OCI-LY1 (cell line): Measurements from ENCODE around the gene LTF.

ENCODE experiments used
- H2AFZ ChIP-seq: fragments of 200-600 bp; sonication (generic), shearing (Covaris generic); 2 replicates; pipeline ENCODE4 v1.6.0; 2014; ENCODE audit warnings: antibody characterized with exemption, mild to moderate bottlenecking, low read length
- H3F3A ChIP-seq: fragments of 200-600 bp; sonication (generic), shearing (Covaris generic); 2 replicates; pipeline ENCODE4 v1.6.0; 2014; ENCODE audit warnings: mild to moderate bottlenecking, antibody characterized with exemption, low read length, moderate library complexity; ENCODE audit not compliant: insufficient read depth
- H3K27ac ChIP-seq: fragments of 200-600 bp; sonication (generic); 2 replicates; pipeline ENCODE4 v1.5.1; 2014; ENCODE audit warnings: low read length, mixed run types, mild to moderate bottlenecking, low read depth; ENCODE audit not compliant: poor library complexity, severe bottlenecking
- H3K27me3 ChIP-seq: fragments of 200-600 bp; sonication (generic); 2 replicates; pipeline ENCODE4 v1.6.0; 2014; ENCODE audit warnings: antibody characterized with exemption, mild to moderate bottlenecking, low read length, moderate library complexity; ENCODE audit not compliant: insufficient read depth
- H3K36me3 ChIP-seq: fragments of 200-600 bp; sonication (generic); 2 replicates; pipeline ENCODE4 v1.6.1; 2014; ENCODE audit warnings: mild to moderate bottlenecking, antibody characterized with exemption, low read length, moderate library complexity, mixed read lengths; ENCODE audit not compliant: insufficient read depth
- H3K4me1 ChIP-seq: fragments of 200-600 bp; sonication (generic); 2 replicates; pipeline ENCODE4 v1.5.1; 2014; ENCODE audit warnings: mild to moderate bottlenecking, low read length, moderate library complexity; ENCODE audit not compliant: insufficient read depth, severe bottlenecking
- H3K4me2 ChIP-seq: fragments of 200-600 bp; sonication (generic), shearing (Covaris generic); 2 replicates; pipeline ENCODE4 v1.6.1; 2014; ENCODE audit warnings: low read length
- H3K4me3 ChIP-seq: fragments of 200-600 bp; sonication (generic); 2 replicates; pipeline ENCODE4 v1.5.1; 2014; ENCODE audit warnings: low read length, low read depth, mild to moderate bottlenecking, mixed read lengths; ENCODE audit not compliant: poor library complexity, severe bottlenecking
- H3K79me2 ChIP-seq: fragments of 200-600 bp; shearing (Covaris generic); 2 replicates; pipeline ENCODE4 v1.6.1; 2016; ENCODE audit warnings: mixed run types, low read length, mixed read lengths; ENCODE audit not compliant: insufficient read depth
- H3K9ac ChIP-seq: fragments of 200-600 bp; sonication (generic), shearing (Covaris generic); 2 replicates; pipeline ENCODE4 v1.6.1; 2014; ENCODE audit warnings: mild to moderate bottlenecking, low read length, mixed read lengths
- H3K9me2 ChIP-seq: fragments of 200-600 bp; sonication (generic), shearing (Covaris generic); 2 replicates; pipeline ENCODE4 v1.6.1; 2014; ENCODE audit warnings: low read depth, mild to moderate bottlenecking, low read length, mixed read lengths
- H3K9me3 ChIP-seq: fragments of 200-600 bp; shearing (Covaris generic); 2 replicates; pipeline ENCODE4 v1.6.1; 2014; ENCODE audit warnings: low read length, mixed read lengths
- H4K20me1 ChIP-seq: fragments of 200-600 bp; sonication (generic), shearing (Covaris generic); 2 replicates; pipeline ENCODE4 v1.6.0; 2016; ENCODE audit warnings: mild to moderate bottlenecking, low read length; ENCODE audit not compliant: insufficient read depth
- EZH2 ChIP-seq: fragments of 200-600 bp; sonication (generic), shearing (Covaris generic); IDR thresholded peaks from 2 replicates; pipeline ENCODE4 v1.8.0; 2017; ENCODE audit warnings: borderline replicate concordance, mixed run types, mild to moderate bottlenecking, antibody characterized with exemption, low read length, moderate library complexity, mixed read lengths
- TF ChIP-seq, protein P1 (sequence below): fragments of 200-600 bp; sonication (generic), shearing (Covaris generic); IDR thresholded peaks from 2 replicates; pipeline ENCODE4 v1.5.1; 2017; ENCODE audit warnings: mild to moderate bottlenecking, antibody characterized with exemption, low read length, moderate library complexity, mixed read lengths

Gene LTF

DNA sequence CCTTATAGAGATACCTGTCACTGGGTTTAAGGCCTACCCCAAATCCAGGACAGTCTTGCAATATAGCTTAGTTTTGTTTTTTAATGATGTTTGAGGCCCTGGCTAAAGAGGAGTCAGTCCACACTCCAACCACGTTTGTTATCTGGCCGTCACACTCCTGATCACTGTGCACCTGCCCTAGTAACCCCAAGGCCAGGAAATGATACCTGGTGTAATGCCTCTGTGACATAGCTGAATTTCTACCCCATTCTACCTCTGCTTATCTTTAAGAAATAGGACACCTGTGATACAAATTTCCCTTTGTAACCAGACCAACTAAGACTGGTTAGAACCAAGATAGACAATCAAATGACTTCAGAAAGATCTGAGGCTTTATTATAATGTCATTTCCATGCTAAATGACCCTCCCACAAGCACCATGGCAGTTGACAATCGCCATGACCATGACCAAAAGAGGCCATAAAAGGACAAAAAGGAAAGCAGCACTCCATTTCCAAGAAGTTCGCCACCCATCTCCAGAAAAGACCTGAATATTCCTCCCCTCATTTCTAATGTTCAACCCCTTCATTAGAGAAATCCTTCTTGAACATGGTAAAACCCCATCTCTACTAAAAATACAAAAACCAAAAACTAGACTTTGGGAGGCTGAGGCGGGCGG lies 28.3 kb upstream of the LTF start:
- H3K4me2 ChIP-seq = no peak overlapping the region

DNA sequence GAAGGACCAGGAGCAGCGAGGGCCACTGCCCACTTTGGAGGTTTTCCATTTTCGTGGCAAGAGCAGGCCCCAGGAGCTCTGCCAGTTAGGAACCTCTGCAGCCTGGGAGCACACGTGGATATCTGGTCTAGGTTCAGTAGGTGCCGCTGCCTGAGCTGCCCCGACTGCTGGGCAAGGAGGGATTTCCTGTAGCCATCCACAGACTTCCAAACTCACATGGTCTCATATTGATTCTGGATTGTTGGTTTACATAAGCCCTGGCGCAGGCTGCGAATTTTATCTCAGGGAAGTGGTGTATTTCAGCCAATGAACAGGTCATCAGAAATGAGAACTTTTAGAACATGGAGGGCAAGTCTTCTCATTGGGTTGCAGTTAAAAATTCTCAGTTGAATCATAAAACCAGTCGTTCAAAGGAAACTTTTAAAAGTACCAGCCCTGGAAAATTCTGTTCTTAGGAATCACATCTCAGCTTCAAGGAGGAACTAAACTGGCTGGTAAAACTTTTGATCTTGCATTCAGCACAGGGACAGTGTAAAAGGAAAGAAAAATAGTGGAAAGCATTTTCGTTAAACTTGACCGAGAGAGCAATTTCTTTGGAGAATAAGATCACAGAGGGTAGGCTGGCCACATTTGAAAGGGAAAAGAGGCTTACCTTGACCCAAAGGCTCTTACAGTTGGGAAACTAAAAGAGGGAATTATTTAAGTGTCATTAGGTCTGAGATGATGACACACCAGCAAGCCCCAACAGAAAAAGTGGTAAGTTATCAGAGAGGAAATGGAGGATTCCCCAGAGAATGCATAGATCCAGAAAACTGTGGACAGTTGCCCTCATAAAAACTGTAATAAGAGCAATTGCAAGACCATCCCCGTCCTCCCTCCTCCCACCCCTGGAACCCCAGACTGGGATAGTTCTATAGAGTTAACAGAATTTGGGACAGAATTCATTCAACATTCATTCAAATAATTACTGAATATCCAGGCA lies 26.7 kb upstream of the LTF start:
- H3K4me2 ChIP-seq = no peak overlapping the region
- H3K9me2 ChIP-seq = no peaks in the 10 kb centered on the region
- no peaks in the 10 kb centered on the region for H3K79me2 ChIP-seq
- H3K4me1 ChIP-seq = no peaks in the 10 kb centered on the region
- no peak overlapping the region for H3K27ac ChIP-seq
- H3K36me3 ChIP-seq = no peaks in the 10 kb centered on the region
- no peaks in the 10 kb centered on the region for H4K20me1 ChIP-seq
- no peaks in the 10 kb centered on the region for H3K9me3 ChIP-seq
- H3K4me3 ChIP-seq = no peak overlapping the region
- no peak for TF ChIP-seq EZH2
- TF ChIP-seq, protein P1, sequence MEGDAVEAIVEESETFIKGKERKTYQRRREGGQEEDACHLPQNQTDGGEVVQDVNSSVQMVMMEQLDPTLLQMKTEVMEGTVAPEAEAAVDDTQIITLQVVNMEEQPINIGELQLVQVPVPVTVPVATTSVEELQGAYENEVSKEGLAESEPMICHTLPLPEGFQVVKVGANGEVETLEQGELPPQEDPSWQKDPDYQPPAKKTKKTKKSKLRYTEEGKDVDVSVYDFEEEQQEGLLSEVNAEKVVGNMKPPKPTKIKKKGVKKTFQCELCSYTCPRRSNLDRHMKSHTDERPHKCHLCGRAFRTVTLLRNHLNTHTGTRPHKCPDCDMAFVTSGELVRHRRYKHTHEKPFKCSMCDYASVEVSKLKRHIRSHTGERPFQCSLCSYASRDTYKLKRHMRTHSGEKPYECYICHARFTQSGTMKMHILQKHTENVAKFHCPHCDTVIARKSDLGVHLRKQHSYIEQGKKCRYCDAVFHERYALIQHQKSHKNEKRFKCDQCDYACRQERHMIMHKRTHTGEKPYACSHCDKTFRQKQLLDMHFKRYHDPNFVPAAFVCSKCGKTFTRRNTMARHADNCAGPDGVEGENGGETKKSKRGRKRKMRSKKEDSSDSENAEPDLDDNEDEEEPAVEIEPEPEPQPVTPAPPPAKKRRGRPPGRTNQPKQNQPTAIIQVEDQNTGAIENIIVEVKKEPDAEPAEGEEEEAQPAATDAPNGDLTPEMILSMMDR = no peak
- H2AFZ ChIP-seq = no peak overlapping the region
- H3K9ac ChIP-seq = no peak overlapping the region
- H3K27me3 ChIP-seq = no peaks in the 10 kb centered on the region
- no peaks in the 10 kb centered on the region for H3F3A ChIP-seq

More for the DNA sequence above, 28.3 kb upstream of the LTF start:
- Histone ChIP-seq H3K36me3 (no peaks in the 10 kb centered on the region), H3K9ac (no peak overlapping the region), H4K20me1 (no peaks in the 10 kb centered on the region), H3K27me3 (no peaks in the 10 kb centered on the region), H2AFZ (no peak overlapping the region), H3K9me3 (no peaks in the 10 kb centered on the region), H3K4me1 (no peaks in the 10 kb centered on the region), H3K27ac (no peak overlapping the region), H3K4me3 (no peak overlapping the region), H3F3A (no peaks in the 10 kb centered on the region), H3K9me2 (no peaks in the 10 kb centered on the region), H3K79me2 (no peaks in the 10 kb centered on the region)
- TF ChIP-seq EZH2 = no peak
- TF ChIP-seq, protein P1 = no peak

DNA sequence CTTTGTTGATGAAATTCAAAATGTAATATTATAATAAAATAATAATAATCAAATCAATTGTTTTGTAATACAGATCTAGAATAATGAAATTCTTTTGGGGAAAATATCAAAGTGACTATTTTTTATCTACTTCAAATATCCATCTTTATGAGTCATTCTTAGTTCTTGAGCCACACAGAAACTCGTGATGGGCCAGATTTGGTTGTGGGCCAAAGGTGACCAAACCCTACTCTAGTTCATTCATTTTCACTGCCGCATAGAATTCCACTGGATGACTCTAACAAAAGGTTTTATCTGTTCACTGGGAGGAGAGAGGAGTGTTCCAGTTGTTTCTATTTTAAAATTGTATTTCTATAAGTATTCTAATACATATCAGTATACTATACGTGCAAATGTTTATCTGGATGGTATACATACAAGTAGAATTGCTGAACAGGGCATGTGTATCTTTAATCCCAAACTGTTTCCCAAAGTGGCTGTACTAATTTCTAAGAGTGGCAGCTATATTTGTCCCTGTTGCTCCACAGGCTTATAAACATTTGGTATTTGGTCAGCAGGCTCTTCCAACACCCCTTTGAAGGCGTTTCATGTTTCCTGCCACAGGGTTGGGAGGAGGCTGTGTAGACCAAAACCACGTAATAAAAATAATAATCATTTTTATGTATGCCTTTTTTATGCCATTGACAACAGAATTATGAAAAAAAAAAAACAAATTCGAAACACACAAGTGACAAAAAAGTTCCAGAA lies 25.8 kb upstream of the LTF start:
- no peak overlapping the region for H3K9ac ChIP-seq
- no peak overlapping the region for H3K27ac ChIP-seq
- H3K4me3 ChIP-seq = no peak overlapping the region
- H4K20me1 ChIP-seq = no peaks in the 10 kb centered on the region
- no peaks in the 10 kb centered on the region for H3K9me2 ChIP-seq
- H2AFZ ChIP-seq = no peak overlapping the region
- H3K36me3 ChIP-seq = no peaks in the 10 kb centered on the region
- TF ChIP-seq, protein P1 = no peak
- TF ChIP-seq EZH2 = no peak
- no peaks in the 10 kb centered on the region for H3F3A ChIP-seq
- H3K4me1 ChIP-seq = no peaks in the 10 kb centered on the region
- no peaks in the 10 kb centered on the region for H3K9me3 ChIP-seq
- no peak overlapping the region for H3K4me2 ChIP-seq
- H3K79me2 ChIP-seq = no peaks in the 10 kb centered on the region
- H3K27me3 ChIP-seq = no peaks in the 10 kb centered on the region
